NCI-H510A treated with DMSO at 0.1 percent for 48 hours (cell line): ENCODE data around the gene SMURF2.
"Not testable (repeated sequence)": the region's sequence is repeated elsewhere in the genome, so short reads cannot be mapped to it uniquely, and the experiment has no call there.

Experiments
- DNase-seq: peaks from one replicate; lab custom pipeline; 2025; lab: John Stamatoyannopoulos, UW

The SMURF2 gene

DNA sequence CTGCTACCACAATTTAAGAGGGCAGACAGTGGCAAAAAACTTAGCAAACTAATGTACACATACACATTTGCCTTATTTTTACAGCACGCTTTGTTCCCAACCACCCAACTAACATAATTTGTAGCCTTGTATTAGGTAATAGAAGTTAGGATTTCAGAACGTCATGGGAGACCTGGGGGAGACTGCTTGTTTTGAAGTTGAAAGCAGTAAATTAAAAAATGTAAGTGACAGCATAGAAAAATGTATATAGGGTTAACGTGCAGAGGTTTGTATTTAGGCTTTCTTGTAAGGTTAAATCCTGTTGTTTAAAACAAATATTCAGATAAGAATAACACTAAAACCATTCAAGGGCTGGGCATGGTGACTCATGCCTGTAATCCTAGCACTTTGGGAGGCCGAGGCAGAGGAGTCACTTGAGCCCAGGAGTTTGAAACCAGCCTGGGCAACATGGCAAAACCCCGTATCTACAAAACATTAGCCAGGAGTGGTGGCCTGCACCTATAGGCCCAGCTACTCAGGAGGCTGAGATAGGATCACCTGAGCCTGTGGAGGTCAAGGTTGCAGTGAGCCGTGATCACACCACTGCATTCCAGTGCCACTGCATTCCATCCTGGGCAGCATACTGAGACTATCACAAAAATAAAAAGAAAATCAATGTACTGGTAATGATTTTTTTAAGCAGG is 2.3 kb upstream of the SMURF2 start:
- DNase-seq: not testable (repeated sequence)

DNA sequence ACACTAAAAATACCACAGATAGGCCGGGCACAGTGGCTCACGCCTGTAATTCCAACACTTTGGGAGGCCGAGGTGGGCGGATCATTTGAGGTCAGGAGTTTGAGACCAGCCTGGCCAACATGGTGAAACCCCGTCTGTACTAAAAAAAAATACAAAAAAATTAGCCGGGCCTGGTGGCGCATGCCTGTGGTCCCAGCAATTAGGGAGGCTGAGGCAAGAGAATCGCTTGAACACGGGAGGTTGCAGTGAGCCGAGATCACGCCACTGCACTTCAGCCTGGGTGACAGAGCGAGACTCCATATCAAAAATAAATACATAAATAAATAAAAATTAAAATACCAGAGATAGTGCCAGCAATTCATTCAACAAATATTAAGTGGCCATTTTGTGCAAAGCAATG is 1.7 kb upstream of the SMURF2 start:
- DNase-seq: not testable (repeated sequence)

DNA sequence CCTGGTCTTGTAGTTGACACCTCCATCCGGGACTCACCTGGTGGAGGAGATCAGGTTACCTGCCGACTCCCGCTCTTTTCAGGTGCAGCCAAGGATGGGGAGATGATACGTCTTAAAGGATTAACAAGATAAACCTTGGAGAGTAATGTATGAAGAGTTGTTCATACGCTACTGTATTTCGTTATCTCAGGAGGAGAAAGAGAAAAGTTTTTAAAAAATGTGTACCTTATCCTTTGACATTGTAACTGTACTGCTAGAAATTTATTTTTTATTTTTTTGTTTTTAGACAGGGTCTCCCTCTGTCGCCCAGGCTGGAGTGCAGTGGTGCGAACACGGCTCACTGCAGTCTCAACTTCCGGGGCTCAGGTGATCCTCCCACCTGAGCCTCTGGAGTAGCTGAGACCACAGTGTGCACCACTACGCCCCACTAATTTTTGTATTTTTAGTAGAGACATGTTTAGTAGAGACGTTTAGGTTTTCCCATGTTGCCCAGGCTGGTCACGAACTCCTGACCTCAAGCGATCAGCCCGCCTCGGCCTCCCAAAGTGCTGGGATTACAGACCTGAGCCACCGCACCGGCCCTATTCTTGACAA is 764 bp upstream of the SMURF2 start:
- DNase-seq: peak; percentile 78

DNA sequence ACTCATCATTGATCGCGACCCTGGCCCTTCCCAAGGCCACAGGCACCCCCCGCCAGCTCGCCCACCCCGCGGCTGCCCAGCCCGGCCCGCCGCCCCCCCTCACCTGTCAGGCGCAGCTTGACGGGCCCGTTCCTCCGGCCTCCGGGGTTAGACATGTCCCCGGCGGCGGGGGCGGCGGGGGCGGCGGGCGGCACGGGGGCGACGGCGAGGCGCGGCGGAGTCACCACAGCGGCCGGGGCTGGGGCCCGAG is 456 bp downstream of the SMURF2 start:
- no peak for DNase-seq

DNA sequence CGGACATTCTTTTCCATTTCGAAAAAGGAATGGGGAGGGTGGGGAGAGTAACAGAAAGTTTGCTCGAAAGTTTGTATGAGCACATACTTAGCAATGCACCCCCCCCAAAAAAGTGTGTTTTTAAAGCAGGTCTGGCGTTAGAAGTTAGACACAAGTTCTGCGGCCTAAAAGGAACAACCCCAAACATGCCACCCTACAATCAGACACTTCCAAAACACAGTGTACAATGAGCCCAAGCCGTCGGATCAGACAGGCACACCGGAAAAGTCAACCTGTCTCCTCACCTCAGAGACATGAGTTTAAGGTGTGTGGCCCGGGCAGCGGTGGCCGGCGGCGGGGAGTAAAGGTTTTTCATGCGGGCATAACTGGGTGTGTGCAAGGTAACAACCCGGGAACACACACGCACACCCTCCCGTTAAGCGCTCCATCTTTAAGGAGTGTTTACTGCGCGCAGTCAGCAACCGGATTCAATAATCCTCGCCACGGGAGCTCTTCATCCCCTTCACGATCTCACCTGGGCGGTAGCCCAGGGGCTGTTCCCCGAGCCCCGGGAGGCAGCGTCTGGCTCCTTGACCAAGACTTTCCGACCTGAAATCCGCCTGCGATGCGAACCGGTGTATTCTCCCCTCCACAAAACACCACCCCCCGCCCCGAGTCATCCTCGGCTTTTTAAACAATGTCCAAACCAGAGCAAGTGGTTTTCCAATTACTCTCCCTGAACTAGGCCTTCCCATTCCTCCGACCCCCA is 955 bp downstream of the SMURF2 start:
- DNase-seq: peak; percentile 16

DNA sequence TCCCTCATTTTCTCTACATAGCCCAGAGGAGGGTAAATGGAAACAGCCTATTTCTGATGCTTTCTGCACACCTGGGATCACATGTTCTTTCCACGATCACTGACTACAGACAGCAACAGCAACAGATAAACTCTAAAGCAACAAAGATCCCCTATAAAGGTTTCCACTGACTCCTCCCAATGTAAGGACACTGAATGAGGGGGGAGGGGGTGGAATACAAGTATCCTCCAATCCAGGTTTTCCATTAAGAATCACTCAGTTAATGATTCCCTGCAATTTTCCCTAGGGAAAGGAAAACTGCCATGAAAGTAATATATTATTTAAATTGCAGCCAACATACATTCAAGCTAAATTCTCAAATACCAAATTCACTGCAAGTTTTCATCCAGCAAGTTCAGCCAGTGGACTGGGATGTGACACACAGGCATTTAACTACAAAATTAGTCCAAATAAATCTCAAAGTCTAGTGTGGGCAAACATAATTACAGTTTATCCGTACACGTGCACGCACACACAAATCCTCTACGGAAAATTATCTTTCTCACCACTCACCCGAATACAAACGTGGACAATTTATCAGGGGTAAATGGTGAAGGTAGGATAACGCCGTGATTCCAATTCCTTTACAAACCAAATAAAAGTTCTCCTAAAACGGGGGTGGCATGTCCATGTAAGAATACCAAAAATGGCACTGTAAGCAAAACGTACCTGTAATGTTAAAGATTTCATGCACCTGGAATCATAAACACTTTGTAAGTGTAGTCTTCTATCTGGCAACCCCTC is 1.7 kb downstream of the SMURF2 start:
- DNase-seq: not testable (repeated sequence)

DNA sequence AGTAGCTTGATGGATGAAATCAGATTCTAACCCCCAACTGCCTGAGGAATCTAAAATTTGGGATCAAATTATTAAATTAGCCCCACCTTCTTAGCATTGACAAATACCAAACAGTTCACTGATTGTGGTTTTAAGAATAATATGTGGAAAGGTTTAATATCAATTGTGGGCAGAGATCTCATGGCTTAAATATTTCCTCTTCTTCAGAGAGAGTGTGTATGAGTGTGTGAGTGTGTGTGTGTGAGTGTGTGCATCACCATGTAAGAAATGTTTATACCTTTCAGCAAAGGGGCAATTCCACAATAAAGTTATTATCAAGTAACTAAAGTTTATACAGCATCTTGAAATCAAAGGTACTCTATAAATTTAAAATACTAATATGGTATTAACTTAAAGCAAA is 3.2 kb downstream of the SMURF2 start:
- no peak for DNase-seq

DNA sequence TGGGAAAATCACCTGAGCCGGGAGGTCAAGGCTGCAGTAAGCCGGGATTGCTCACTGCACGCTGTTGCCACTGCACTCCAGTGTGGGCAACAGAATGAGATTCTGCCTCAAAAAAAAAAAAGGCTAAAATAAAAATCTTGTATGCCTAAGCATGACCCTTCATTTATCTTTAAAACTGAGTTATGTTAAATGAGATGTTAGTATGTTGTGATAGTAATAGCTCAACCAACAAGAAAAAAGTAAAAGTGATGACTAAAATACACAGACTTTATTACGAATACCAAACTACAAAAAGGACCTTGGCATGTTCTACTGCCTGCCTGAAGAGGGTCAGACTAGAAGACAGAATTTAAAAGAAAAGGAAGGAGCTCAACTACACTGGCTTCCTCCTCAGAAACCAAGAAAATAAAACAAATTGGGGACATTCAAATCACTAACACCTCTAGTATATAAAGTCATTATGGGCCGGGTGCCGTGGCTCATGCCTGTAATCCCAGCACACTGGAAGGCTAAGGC is 4.4 kb downstream of the SMURF2 start:
- no peak for DNase-seq

DNA sequence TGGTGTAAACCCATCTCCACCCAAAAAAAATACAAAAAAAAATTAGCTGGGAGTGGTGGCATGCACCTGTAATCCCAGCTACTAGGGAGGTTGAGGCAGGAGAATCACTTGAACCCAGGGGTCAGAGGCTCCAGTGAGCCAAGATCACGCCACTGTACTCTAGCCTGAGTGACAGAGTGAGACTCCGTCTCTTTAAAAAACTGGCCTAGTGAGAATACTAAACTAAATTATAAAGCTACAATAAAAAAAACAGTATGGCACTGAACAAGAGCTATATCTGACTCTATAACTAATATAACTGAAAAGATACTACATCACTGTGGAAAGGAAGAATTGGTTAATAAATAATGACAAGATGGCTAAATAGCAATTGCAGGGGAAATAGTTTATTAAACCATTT is 6.4 kb downstream of the SMURF2 start:
- DNase-seq: no peak

DNA sequence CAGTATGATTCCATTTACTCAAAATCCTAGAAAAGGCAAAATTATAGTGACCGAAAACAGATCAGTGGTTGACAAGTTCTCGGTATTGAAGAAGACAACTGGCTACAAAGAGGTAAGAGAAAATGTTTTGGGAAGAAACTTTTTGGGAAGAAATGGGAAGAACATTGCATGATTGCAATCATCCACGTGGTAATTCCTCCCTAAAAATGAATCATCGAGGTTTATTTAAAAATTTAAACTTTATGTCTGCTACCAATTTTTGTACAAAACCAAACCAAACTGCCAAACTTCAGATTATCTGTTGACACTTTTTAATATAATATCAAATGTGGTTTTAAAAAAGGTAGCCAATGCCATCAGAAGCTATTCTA is 8.1 kb downstream of the SMURF2 start:
- DNase-seq: no peak

DNA sequence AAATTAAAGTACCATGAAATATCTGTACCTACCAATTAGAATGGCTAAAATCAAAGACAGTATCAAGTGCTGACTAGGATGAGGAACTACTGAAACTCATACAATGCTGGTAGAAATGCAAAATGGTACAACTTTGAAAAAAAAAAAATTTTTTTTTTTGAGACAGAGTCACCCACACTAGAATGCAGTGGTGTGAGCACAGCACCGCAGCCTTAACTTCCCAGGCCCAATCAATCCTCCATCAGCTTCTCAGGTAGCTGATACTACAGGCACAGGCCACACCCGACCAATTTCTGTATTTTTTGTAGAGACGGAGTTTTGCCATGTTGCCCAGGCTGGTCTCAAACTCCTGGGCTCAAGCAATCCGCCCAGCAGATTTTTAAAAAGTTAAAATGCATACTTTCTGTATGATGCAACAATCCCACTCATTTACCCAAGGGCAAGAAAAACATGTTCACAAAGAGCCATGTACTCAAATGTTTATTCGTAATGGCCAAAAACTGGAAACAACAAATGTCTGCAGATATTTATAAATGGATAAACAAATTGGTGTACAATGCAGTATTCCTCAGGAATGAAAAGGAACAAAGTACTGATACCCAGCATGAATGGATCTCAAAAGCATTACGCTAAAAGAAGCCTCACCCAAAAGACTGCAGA is 8.7 kb downstream of the SMURF2 start:
- no peak for DNase-seq

DNA sequence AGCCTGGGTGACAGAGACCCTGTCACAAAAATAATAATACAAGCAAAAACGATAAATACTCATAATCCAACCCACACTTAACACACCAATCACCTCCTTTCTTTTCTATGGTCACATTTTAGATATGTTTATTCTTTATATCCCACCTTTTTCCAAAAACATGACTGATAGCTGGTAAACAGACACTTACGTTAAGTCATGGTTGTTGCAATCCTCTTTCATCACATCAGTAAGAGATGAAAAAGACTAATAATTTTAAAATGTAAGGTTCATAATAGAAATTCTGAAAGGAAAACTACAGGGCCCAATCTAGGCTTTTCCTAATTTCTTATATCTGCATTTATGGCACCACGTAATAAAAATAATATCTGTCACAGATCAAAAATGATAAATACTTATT is 10.2 kb downstream of the SMURF2 start:
- no peak for DNase-seq

DNA sequence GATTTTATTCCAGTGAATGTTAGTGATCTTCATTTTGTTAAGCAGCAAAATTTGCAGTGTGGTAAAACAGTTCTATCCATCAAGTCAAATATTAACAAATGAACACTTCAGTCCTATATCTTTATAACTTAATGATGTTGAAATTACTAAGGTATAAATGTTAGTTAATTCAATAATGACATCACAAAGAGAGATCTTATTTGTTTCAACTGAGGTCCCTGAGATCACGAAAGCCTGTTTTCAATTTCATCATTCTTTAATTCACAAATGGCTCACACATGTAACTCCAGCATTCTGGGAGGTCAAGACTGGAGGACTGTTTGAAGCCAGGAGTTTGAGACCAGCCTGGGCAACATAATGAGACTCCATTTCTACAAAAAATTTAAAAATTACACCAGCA is 13.9 kb downstream of the SMURF2 start:
- DNase-seq: no peak

DNA sequence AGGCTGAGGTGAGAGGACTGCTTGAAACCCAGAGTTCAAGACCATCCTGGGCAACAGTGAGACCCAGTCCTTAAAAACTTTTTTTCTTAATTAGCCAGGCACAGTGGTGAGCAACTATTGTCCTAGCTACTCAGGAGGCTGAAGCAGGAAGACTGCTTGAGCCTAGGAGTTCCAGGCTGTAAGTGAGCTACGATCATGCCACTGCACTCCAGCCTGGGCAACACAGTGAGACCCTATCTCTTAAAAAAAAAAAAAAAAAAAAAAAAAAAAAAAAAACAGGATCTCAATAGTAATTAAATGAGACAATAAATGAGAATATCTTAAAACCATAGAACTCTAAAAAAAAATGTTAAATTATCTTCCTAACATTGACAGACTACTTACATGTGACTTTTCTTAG is 14.3 kb downstream of the SMURF2 start:
- no peak for DNase-seq

DNA sequence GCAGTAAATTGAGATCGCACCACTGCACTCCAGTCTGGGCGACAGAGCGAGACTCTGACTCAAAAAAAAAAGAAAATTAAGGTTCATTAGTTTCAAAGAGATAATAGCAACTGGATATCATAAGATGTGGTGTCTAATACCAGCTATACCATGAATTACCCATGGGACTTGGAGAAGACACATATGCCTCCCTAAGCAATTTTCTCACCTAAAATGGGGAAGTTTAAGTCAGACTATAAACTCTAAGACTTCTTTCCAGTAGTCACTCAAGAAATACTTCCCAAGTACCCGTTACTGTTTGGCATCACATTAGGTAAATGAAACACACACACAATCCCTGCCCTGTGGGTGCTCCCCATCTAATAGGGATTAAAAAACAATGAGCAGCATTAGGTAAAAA is 22.6 kb downstream of the SMURF2 start:
- no peak for DNase-seq

DNA sequence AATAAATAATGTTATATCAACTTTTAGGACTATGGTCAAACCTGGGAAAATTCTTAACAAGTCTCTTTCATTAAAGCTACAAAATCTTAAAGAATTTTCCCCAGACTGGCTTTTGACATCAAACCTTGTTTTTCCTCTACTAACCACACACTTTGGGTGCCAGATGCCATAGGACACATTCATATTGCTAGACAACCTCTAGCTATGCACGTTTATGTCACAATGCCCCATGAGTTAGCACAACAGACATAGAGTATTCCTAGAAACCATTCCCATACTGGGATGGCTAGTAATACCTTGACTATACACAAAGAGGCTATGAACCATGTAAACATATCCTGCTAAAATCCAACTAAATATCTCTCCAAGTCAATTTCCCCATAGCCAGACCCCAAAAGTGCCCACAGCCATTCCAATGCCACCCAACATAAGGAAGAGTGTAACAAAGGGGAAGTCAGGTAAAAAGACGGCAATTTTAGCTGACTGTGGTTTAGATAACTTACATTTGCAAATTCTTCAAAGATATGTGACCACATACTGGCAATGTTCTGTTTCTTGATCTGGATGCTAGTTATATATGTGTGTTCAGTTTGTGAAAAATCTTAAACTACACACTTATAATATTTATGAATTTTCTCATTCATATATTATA is 23.4 kb downstream of the SMURF2 start:
- DNase-seq: no peak

DNA sequence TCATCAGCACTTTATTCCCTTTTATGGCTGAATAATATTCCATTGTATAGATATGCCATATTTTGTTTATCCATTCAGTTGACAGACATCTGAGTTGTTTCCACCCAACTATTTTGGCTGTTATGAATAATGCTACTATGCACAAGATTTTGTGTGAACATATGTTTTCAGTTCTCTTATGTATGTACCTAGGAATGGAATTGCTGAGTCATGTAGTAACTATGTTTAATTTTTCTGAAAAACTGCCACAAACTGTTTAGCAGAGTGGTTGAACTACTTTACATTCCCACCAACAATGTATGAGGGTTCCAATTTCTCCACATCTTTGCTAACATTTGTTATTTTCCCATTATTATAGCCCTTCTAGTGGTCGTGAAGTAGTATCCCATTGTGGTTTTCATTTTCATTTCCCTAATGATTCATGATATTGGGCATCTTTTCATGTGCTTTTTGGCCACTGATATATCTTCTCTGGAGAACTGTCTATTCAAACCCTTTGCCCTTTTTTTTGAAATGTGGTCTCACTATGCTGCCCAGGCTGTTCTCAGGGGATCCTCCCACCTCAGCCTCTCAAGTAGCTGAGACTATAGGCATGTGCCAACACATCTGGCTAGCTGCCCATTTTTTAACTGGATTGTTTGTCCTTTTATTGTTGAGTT is 26.3 kb downstream of the SMURF2 start:
- no peak for DNase-seq

DNA sequence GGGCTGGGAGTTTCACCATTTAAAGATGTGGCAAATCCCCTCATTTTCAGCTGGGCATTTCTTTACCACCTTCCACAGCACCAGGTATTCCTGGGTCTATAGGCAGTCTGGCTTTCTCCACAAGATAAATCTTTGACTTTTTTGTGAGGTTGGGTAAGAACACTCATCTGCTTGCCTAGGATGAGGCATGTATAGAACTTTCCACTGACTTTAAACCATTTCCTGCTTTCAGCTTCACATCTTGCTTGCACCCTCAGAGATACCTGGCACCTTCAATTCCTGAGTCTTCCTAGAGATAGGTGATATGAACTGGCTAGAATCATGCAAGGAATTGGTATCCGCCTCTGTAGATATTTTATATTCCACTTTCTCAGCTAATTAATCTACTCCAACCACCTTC is 27.9 kb downstream of the SMURF2 start:
- DNase-seq: no peak

DNA sequence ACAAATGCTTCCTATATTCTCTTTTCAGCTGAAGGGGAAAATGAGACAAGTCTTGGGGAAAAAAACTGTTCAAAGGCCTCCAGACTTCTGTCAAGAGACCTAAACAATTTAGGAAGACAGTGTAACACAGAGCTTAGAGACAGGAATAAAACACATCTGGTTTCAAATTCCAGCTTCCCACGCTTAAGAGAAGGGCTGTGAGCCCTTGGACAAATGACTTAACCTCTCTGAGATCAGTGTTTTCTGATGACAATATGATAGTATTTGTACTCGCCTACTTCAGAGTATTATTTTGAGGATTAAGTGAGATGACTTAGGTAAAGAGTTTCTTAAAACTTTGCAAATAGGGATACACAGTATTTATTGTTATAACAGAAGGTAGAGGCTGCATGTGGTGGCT is 29.5 kb downstream of the SMURF2 start:
- no peak for DNase-seq

DNA sequence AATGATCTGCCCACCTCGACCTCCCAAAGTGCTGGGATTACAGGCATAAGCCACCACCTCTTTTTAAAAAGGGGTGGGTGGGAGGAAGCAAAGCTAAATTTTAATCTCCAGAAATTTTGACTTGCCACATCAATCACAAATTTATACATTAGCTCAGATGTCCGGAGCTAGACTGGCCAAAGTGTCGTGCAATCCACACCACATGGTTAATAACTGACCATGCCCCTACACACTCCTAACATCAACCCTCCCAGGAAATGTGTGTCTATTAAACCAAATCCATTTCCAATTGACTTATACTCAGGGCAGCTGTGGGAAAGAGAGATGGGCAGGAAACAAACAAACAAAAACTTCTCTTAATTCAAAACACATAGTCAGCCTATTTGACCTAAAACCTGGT is 29.9 kb downstream of the SMURF2 start:
- DNase-seq: no peak
